ENCODE results near the gene TFRC.

DNA sequence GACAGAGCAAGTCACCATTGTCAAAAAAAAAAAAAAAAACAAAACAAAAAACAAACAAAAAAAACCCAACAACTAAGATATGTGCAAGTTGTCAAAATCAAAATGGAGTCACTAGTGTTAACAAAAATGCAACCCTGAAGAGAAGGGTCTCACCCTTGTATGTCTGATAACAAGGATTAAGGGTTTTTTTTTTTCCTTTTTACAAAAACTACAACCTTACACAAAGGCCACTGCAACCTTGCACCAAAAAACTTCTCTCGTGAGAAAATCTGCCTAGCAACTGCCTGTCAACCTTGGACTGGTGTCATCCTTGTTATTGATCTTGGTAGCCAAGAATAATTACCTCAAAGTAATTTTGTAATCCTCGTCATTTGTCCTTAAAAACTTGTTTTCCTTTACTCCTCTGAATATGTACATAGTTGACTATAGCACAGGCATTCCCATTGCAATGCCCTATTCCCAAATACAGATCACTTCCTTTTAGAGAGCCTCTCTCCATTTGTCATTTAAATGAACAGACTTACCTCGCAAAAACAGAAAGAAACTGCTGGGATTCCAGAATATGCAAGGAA lies 24.0 kb downstream of the TFRC start:
- TF ChIP-seq CTCF (IDR thresholded peaks at IDR 0.05) = no peak
- TF ChIP-seq POLR2AphosphoS5 (IDR thresholded peaks at IDR 0.05; ENCODE audit: low read depth, low read length) = no peak
- no peak for TF ChIP-seq SIN3A (IDR thresholded peaks at IDR 0.05; ENCODE audit: borderline replicate concordance, insufficient read depth, low read depth, low read length)

All from Panc1 (cell line).